ENCODE measurements around the gene NLRP8.
"Not testable (repeated sequence)": the region's sequence is repeated elsewhere in the genome, so short reads cannot be mapped to it uniquely, and the experiment has no call there.

NLRP8 gene

DNA sequence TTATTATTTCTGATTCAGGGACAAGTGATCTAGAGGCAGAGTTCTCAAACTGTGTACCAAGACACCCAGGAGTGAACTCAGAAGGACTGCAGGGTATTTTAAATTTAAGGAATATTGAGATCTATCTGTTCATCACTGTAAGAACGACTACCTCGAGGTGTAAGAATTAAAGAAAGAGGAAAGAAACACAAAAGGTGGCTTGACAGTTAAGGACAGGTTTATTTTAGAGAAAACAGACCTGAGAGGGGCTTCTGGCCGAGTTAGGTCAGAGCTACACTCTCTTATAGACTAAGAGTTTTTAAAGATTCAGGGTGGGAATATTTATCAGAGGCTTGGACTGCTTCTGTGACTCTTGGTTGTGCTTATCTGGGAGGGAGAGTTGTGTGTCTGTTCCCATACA is 26.4 kb downstream of the NLRP8 start:
- no peak for DNase-seq (ENCODE audit: low read depth)

DNA sequence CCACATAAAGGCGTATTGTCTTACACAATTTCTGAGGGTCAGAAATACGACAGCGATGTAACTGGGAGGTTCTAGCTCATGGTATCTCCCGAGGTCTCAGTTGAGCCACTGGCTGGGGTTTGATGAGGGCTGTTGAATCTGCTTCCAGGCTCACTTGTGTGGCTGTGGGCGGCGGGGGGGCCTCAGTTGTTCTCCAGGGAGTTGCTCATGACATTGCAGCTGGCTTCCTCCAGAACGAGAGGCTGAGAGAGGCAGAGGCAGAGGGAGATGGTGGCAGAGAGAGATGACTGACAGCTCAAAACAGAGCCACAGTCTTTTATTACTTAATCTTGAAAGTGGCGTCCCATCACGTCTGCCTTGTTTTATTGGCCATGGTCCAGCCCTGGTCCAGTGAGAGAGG is 32.8 kb downstream of the NLRP8 start:
- no peak for DNase-seq (ENCODE audit: low read depth)

DNA sequence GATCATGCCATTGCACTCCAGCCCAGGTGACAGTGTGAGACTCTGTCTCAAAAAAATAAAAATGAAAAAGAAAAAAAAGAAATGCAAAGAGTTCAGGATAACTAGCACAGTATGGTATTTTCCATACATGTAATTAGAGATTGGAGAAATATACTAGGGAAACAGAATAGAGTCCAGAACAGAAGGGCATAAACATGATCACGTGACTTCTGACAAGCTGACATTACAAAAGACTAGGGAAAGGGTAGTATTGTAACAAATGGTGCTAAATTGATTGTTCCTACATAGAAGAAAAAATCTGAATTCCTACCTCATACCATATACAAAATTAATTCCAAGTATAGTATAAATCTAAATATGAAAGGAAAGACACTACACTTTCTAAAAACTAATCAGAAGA is 37.6 kb downstream of the NLRP8 start:
- DNase-seq (ENCODE audit: low read depth), result no peak

DNA sequence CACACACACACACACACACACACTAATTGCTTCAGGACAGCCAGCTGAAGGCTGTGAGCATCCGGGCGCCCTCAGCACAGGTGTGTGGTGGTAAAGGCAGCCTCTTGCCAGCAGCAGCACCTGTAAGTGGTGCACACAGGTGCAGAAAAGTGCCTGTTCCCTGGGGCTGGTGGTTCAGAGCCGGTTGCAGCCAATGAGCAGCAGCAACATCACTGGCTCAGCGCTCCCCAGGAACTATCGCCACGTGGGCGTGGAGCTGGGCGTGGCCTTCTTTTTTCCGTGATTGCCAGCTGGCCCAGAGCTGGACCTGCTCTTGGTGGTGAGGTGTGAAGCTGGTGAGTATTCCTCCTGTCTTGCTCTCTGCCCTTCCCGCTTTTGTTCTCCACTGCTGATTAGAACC is 38.9 kb downstream of the NLRP8 start, which contains the start of gene NLRP5:
TSS of gene NLRP5 (plus strand) at position 289 of the 400 bp plus-strand sequence.
- DNase-seq (ENCODE audit: low read depth), result no peak

DNA sequence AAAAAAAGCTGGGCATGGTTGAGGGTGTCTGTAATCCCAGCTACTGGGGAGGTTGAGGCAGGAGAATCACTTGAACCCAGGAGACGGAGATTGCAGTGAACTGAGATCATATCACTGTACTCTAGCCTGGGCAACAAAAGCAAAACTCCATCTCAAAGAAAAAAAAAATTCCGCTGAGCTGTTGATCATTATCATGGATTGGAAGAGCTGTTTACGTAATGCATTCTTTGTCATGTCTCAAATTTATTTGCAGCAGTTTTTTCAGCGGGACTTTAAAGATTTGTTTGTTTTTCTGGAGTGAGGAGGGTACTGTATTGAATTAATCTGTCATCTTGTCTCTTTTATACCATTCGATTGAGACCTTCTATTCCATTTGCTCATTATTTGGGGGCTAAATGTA is 43.2 kb downstream of the NLRP8 start:
- no peak for DNase-seq (ENCODE audit: low read depth)

- no peak for DNase-seq (ENCODE audit: low read depth)
These were observed 45.9 kb downstream of the NLRP8 start for GRCh38 chr19:55993492-55993891.

- DNase-seq (ENCODE audit: low read depth), result no peak
These were observed 67.1 kb downstream of the NLRP8 start for GRCh38 chr19:56014765-56015164.

DNA sequence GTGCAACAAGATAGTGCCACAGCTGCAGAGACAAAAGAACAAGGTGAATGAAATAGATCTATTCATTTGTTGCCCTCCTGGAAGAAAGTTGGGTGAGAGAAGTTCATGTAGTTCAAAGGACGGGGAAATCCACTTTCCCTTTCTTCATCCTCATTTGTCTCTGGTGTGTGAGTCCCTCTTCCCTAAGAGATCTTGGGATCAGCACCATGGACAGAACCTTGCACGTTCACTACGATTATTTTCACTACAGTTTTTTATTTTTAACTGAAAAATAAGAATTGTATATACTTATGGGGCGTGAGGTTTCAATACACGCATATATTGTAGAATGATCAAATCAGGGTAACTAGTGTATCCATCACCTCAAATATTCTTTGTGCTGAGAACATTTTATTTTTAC is 68.1 kb downstream of the NLRP8 start:
- no peak for DNase-seq (ENCODE audit: low read depth)

- DNase-seq (ENCODE audit: low read depth), result not testable (repeated sequence)
These were observed 71.7 kb downstream of the NLRP8 start for GRCh38 chr19:56019325-56019724.

DNA sequence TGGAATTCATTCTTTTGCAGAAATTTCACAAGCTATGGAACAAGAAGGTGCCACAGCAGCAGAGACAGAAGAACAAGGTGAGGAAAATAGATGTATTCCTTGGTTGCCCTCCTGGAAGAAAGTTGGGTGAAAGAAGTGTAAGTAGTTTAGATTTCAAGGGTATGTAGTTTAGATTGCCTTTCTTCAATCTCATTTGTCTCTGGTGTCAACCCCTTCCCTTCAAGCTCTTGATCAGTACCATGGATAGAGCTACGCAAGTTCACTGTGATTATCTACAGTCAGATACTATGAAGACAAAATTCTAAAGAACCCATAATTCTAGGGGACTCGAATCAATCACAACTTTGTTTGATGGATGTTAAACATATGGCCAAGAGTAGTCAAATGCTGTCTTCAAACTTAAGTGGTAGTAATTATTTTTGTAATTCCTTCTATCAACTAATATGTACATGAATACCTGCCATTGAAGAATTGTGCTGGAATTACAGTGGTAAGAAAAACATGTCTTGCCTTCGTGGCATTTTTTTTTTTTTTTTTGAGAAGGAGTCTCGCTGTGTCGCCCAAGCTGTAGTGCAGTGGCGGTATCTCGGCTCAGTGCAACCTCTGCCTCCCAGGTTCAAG is 72.8 kb downstream of the NLRP8 start:
- not testable (repeated sequence) for DNase-seq (ENCODE audit: low read depth)

DNA sequence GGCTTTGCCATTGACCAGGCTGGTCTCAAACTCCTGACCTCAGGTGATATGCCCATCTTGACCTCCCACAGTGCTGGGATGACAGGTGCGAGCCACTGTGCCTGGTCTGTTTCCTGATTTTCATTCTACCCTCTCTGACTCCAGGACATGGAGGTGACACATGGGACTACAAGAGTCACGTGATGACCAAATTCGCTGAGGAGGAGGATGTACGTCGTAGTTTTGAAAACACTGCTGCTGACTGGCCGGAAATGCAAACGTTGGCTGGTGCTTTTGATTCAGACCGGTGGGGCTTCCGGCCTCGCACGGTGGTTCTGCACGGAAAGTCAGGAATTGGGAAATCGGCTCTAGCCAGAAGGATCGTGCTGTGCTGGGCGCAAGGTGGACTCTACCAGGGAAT is 79.1 kb downstream of the NLRP8 start:
- DNase-seq (ENCODE audit: low read depth), result no peak

Data from stromal cell of bone marrow (primary cell).